ENCODE measurements around the gene SCN8A.
"Not testable (repeated sequence)": the region's sequence is repeated elsewhere in the genome, so short reads cannot be mapped to it uniquely, and the experiment has no call there.

The SCN8A gene

GRCh38 chr12:51774933-51775332 lies 183.9 kb downstream of the SCN8A start:
- no peak for DNase-seq

- DNase-seq, result no peak
Measured at GRCh38 chr12:51777457-51777856, 186.4 kb downstream of the SCN8A start.

GRCh38 chr12:51777973-51778372 lies 186.9 kb downstream of the SCN8A start:
- no peak for DNase-seq

- DNase-seq, result no peak
Measured at GRCh38 chr12:51779876-51780275, 188.8 kb downstream of the SCN8A start.

DNA sequence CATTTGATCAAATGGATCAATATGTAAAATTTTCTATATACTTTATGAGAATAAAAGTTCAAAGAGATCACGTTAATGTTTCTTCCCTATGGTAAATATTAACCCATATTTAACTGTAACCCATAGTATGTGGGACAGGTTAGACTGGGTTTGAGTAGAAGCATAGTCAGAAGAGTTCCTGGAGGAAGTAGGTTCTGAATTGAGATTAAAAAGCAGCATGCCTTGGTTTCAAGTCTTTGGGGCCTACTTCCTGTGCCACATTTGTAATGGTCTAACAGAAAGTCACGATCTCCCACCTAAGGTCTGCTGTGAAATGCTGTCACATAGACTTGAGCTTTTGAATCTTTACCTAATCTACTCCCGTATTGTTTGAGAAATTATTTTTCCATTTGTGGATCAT lies 193.7 kb downstream of the SCN8A start:
- no peak for DNase-seq

- DNase-seq, result no peak
Measured at GRCh38 chr12:51785906-51786305, 194.9 kb downstream of the SCN8A start.

GRCh38 chr12:51788876-51789275 lies 197.8 kb downstream of the SCN8A start:
- no peak for DNase-seq

GRCh38 chr12:51792417-51792816 lies 201.4 kb downstream of the SCN8A start:
- DNase-seq, result no peak

DNA sequence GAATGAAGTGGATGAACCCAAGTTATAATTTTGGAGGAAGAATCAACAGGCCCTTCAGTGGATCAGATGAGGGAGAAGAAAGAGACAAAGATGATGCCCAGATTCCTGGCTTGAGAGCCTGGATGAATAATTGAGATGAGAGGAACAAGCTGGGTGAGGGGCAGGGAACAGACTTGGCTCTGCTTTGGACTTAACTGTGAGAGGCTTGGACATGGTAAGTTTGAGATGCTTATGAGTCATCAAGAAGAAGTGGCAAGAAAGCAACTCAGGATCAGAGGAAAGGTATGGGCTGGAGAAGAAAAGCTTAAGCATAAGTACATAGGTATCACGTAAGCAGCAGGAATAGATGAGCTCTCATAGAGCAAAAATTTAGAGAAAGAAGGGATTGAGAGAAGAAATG lies 202.2 kb downstream of the SCN8A start:
- DNase-seq, result no peak

DNA sequence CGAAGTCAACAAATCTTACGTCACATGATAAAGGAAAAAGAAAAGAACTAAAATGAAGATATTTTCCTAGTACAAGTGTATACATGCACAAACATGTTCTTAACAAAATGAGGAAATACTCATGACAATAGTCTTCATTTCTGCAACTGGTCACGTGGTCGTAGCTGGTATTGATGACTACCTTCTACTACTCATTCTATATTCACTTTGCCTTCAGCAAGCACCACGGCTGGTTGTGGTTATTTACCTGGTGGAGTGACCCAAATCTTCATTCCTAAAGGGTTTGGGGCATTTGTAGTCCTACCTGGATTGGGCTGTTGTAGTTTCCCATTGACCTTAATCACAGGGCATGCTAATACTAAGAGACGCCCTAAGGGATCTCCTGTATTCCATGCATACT lies 206.3 kb downstream of the SCN8A start:
- no peak for DNase-seq

- DNase-seq, result not testable (repeated sequence)
Measured at GRCh38 chr12:51798051-51798450, 207.0 kb downstream of the SCN8A start.

- no peak for DNase-seq
Measured at GRCh38 chr12:51798501-51798900, 207.5 kb downstream of the SCN8A start.

DNA sequence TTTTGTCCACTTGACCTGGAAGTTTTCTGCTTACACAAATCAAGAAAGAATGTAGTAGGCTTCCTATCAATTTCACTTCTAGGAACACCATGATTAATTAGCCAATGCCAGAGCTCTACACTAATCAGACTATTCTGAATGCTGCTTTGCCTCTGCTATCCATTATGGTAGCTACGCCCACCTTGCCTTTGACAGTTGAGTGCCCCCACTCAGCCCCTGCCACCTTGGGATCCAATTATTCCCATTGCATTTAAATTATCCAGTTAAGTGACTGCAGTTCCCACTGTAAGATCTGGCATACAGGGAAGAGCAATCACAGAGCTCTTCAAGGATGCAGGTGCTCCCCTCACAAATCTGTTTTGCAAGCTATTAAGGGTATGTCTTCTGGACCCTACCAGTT lies 210.0 kb downstream of the SCN8A start:
- DNase-seq, result no peak

- no peak for DNase-seq
Measured at GRCh38 chr12:51806896-51807295, 215.9 kb downstream of the SCN8A start.

GRCh38 chr12:51809193-51809592 lies 218.2 kb downstream of the SCN8A start:
- DNase-seq, result no peak

DNA sequence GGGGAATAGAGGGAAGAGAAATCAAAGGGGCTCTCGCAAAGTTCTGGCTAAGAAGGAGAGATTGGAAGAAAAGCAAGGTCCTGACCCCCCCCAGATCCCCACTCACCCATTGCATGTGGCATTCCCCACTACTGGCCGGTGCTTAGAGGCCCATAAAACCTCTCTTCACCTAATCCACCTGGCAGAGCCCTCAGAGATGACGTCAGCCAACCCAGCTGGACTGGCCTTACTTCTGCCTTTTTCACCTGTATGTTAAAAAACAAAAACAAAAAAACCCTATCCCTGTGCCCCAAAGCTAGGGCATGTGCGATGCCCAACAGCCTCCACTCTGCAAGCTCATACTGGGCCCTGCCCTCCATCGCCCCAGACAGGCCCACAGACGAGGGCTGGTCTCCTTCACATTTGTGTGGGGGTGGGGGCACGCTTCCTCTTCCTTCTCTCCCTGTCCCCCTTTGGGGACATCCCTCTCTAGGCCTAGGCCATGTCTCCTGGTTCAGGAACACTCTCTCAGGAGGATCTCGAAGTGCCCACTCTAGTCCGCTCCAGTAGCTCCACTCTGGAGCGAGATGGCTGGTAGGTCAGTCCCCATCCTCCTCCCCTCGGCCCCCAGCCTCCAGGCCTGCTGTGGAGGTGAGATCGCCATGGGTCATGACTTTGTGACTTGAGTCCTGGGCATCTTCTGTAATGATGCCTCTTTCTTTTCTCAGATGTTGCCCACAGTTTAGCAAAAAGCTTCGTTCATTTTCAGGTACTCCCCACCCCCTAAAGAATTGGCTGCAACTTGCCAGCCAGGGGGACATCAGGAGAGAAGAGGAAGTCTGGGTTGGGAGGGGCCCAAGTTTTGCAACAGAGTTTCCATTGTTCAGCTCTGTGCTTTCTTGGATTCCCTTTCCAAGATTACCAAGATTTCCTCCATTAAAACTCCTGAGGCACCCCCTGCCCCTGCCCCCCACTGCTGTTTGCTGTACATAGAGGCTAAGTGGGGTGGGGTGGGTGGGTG lies 220.5 kb downstream of the SCN8A start:
- DNase-seq, result no peak

DNA sequence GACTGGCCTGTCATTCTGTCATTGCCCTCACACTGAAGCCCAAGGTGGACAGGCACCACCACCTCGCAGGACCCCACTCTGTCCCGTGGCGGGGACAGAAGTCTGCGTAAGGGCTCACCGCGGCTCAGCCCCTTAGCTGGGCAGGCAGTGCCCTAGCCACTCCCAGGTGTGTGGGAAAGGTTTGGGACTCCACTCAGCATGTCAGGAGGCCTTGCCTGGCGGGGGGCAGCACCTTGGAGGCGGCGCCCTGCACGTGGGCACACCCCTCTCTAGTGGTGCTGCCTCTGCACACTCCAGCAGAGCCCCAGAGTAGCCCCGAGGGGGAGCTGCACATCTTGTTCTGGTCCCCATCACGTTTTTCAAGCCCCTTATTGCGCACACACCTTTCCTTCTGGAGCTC lies 221.8 kb downstream of the SCN8A start:
- no peak for DNase-seq

DNA sequence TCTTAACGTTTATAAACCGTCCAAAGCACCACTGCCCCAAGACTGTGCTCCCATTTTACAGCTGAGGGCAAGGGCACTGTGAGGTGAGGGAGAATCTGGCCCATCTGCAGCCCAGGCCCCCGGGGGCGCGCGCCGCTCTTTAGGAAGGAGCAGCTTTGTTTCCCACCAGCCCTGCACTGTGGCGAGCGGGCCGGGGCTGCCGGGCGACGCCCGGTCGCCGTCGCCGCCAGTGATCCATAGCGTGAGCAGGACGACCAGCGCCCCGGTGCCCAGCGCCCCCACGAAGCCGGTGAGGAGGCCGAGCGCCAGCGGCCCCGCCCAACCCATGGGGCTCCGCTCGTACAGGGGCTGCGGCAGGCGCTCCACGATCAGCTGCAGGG lies 222.9 kb downstream of the SCN8A start:
- DNase-seq, result no peak

DNA sequence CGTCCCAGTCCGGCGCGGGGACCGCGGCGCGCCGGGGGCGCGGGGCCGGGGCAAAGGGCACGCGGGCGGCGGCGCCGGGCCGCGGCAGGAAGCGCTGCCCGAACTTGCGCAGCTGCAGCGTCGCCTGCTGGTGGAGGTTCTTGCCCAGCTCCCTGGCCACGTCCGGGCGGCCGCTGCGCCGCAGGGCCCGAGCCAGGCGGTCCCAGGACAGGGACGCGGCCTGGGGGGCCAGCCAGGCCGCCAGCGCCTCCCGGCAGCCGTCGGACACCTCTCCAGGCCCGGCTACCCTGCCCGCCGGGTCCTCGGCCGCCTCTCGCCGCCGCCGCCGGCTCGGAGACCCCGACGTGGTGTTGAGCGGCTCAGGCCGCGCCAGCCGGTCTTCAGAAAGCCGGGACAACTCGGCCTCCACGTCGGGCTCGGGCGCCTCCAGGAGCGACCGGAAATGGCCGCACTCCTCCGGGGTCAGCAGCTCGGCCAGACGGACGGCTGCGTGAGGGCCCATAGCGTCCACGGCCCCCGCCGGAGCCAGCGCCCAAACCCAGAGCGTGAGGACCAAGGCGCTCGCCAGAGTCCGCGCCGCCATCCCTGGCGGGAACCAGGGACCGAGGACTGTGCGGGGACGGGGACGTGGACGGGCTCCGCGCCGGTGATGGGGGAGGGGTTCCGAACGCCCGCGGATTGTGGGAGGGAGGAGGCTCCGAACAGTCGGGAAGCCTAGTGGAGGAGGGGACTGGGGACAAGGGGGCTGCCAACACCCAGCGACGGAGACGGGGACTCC lies 223.5 kb downstream of the SCN8A start:
- peak; percentile 69 to 73 for DNase-seq

DNA sequence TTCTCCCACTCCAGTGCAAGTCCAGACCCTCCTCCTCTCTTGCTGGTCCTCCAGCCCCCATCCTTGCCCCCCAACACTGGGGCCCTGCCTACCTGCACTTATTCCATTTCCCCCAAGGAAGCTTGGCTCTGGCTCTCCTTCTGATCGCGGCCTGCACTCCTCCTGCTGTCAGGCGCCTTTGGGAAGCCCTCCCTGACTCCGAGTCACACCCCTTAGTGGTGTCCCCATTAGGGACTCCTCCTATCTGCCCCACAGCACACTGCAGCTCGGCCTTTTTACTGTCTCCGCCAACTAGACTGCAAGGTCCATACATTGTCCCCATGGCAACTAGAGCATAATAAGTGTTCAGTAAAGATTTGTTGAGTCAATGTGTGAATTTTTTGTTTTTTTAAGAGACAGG lies 224.5 kb downstream of the SCN8A start:
- DNase-seq, result no peak

GRCh38 chr12:51817027-51817953 lies 226.3 kb downstream of the SCN8A start:
- no peak for DNase-seq

DNA sequence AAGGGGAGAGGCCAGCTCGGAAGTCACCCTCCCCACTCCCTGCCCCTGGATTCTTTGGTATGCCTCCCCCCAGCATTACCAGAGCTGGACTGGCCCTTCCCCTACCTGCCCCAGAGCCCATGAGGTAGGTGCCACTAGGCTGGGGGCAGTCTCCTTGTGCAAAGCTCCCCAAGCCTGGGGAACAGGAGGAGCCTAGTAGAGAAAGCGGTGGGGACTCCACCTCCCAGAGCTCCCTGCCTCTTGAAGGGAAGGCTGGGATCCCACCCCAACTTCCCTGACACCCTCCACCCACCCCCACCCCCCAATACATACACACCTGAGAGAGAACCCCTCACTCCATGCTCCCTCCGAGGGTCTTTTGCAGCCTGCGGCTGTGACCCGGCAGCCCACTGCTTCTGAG lies 227.1 kb downstream of the SCN8A start:
- no peak for DNase-seq

Data from CD4-positive, alpha-beta T cell treated with Interferon alpha-2 for 1 hour (primary cell).